K562 (cell line): ENCODE data around the gene RPL38. TPM values are rescaled to one million over a fixed set of nuclear protein-coding genes. Genes with fewer than 3 reads are reported as not detected.
A peak's percentile ranks its signal among the peaks of the same experiment; 100 is the strongest.

ENCODE experiments used
- ATF1 ChIP-seq, 2 experiments: fragments of 450-650 bp in 1 of 2; IDR thresholded peaks; 2 replicates each; pipeline ENCODE4 v1.6.1; 2016; ENCODE audit warnings: missing compliant biosample characterization in 1 of 2, missing genetic modification characterization in 1 of 2
- ATF3 ChIP-seq, 2 experiments: fragments of 450-650 bp in 1 of 2; sonication (generic) in 1 of 2; formaldehyde crosslinking in 1 of 2; IDR thresholded peaks in 1 of 2; conservative IDR thresholded peaks in 1 of 2; 2 replicates each; pipeline versions ENCODE4 v1.6.1 to v1.8.1; 2016 to 2023; ENCODE audit warnings: mild to moderate bottlenecking in 2 of 2, moderate library complexity in 2 of 2, inconsistent platforms in 1 of 2, missing genetic modification reagents in 1 of 2
- C11orf30 ChIP-seq: fragments of 450-650 bp; IDR thresholded peaks from 2 replicates; pipeline ENCODE4 v1.6.1; 2016; ENCODE audit warnings: low read depth, mild to moderate bottlenecking
- FOXP4 ChIP-seq: sonication (generic); formaldehyde crosslinking; IDR thresholded peaks from 2 replicates; pipeline ENCODE4 v1.8.0; 2022; ENCODE audit warnings: mild to moderate bottlenecking, missing genetic modification reagents, borderline replicate concordance
- GABPB1 ChIP-seq: sonication (generic); formaldehyde crosslinking; IDR thresholded peaks from 2 replicates; pipeline ENCODE4 v1.8.0; 2022; ENCODE audit warnings: mild to moderate bottlenecking, missing genetic modification reagents
- GATAD2A ChIP-seq: fragments of 450-650 bp; IDR thresholded peaks from 2 replicates; pipeline ENCODE4 v1.6.1; 2017
- GTF2A2 ChIP-seq: IDR thresholded peaks from 2 replicates; pipeline ENCODE4 v1.6.1; 2016; ENCODE audit warnings: mild to moderate bottlenecking, missing genetic modification characterization, missing compliant biosample characterization
- JUNB ChIP-seq: fragments of 450-650 bp; formaldehyde crosslinking; conservative IDR thresholded peaks from 2 replicates; pipeline ENCODE4 v1.4.0; 2020; ENCODE audit warnings: mild to moderate bottlenecking
- KLF1 ChIP-seq: fragments of 450-650 bp; IDR thresholded peaks from 2 replicates; pipeline ENCODE4 v1.6.1; 2016; ENCODE audit warnings: missing genetic modification characterization, missing compliant biosample characterization
- L3MBTL2 ChIP-seq: fragments of 450-650 bp; IDR thresholded peaks from 2 replicates; pipeline ENCODE4 v1.6.1; 2016; ENCODE audit warnings: mild to moderate bottlenecking, moderate library complexity
- MAX ChIP-seq: sonication (generic); formaldehyde crosslinking; IDR thresholded peaks from 2 replicates; pipeline ENCODE4 v1.9.0; 2022; ENCODE audit warnings: mild to moderate bottlenecking, missing genetic modification reagents
- NCOA6 ChIP-seq: fragments of 450-650 bp; IDR thresholded peaks from 2 replicates; pipeline ENCODE4 v1.6.1; 2017; ENCODE audit warnings: mild to moderate bottlenecking
- NFE2 ChIP-seq: IDR thresholded peaks from 2 replicates; pipeline ENCODE4 v1.6.1; 2014; ENCODE audit warnings: antibody characterized with exemption, low read depth
- SMARCB1 ChIP-seq: IDR thresholded peaks from 2 replicates; pipeline ENCODE4 v1.6.1; 2011; ENCODE audit warnings: improper control_type of control experiment, low read depth; ENCODE audit not compliant: insufficient read length
- SP1 ChIP-seq: sonication (generic); formaldehyde crosslinking; IDR thresholded peaks from 2 replicates; pipeline ENCODE4 v1.8.1; 2022; ENCODE audit warnings: mild to moderate bottlenecking, missing genetic modification reagents
- TAF15 ChIP-seq: fragments of 200-400 bp; formaldehyde crosslinking; IDR thresholded peaks from 2 replicates; pipeline ENCODE4 v1.6.1; 2017; ENCODE audit warnings: mild to moderate bottlenecking, low read depth, low read length, moderate library complexity
- USF2 ChIP-seq: sonication (generic); formaldehyde crosslinking; IDR thresholded peaks from 2 replicates; pipeline ENCODE4 v1.5.0; 2020; ENCODE audit warnings: missing genetic modification reagents
- ZBTB49 ChIP-seq: sonication (generic); formaldehyde crosslinking; IDR thresholded peaks from 2 replicates; pipeline ENCODE4 v1.8.0; 2022; ENCODE audit warnings: missing genetic modification reagents, mild to moderate bottlenecking, borderline replicate concordance
- ZC3H8 ChIP-seq: fragments of 450-650 bp; IDR thresholded peaks from 2 replicates; pipeline ENCODE4 v1.6.1; 2017
- ZFX ChIP-seq: sonication (generic); formaldehyde crosslinking; IDR thresholded peaks from 2 replicates; pipeline ENCODE4 v1.8.0; 2022; ENCODE audit warnings: mild to moderate bottlenecking, missing genetic modification reagents, moderate library complexity
- polyA plus RNA-seq, 8 experiments: library from polyadenylated mRNA; depleted of rRNA in 4 of 8; stranded (reverse) in 5 of 8; unstranded in 3 of 8; fragments of >200 nt; fragmentation: Nextera tagmentation in 2 of 8; fragmentation: Illumina TruSeq in 1 of 8; extraction: Ambion mirVana in 2 of 8; extraction: Trizol in 1 of 8; gene quantifications; 2 replicates each; pipeline versions ENCODE4 v1.2.1 to v1.2.3, GENCODE V29; 2011 to 2014; ENCODE audit warnings: inconsistent platforms in 1 of 8, missing spikeins in 1 of 8
- total RNA-seq, 7 experiments: library from RNA; depleted of rRNA in 6 of 7; stranded (reverse); fragments of >200 nt in 6 of 7; fragmentation: Illumina TruSeq in 2 of 7; extraction: Trizol in 2 of 7; gene quantifications; 2 replicates each; pipeline versions ENCODE4 v1.2.1 to v1.2.3, GENCODE V29; 2011 to 2021; ENCODE audit warnings: low replicate concordance in 1 of 7

RPL38 gene
- total and polyA plus RNA-seq, 9 of the 15 experiments (the other 6 are each of a cell fraction or from before 2014, with no cell fraction given): 1,224 to 3,864 (median 1,939) TPM

DNA sequence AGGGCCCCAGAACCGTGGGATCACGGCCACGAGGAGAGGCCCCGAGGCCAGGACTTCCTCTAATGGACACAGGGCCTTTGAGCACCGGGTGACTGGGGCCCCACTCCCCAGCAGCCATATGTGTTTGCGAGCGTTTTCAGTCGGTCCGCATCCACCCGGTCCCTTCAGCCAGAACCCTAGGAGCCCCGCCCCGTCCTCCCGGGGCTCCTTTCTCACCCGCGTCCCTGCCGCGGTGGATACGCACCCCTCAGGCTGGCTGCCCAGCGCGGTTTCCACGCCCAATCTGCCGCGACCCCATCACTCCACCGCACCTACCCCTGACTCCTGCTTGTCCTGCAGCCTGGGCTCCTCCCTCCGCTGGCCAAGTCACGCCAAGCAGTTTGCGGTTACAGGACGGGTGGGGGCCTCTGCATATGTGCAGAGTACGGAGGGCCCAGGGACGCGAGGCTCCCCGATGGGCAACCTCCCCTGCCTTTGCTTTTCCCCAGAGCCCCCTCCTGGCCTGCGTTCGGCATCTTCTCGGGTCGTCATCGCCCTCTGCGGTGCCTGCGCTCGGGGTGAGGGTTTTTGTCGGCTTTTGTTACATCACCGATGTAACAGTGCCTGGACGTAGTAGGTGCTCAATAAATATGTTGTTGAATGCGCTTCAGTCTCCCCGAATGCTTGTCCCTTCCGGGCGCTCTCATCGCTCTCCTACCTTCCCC is 8.9 kb downstream of the RPL38 start (continued):
- no peak for TF ChIP-seq GTF2A2 (tag)
- no peak for TF ChIP-seq SMARCB1
- no peak for TF ChIP-seq ZC3H8
- peak; percentile 29; the same call in 1 of the 2 replicates for TF ChIP-seq KLF1
- 0 out of 2 replicates have a peak, but pooled peaks have one; percentile 77 for TF ChIP-seq TAF15
- peak; percentile 31; the same call in 1 of the 2 replicates for TF ChIP-seq ATF3 (IDR thresholded peaks at IDR 0.05)
- TF ChIP-seq ATF3 (CRISPR knock-in tag; conservative IDR thresholded peaks at IDR 0.05): 0 out of 2 replicates have a peak, but pooled peaks have one; percentile 64
- TF ChIP-seq FOXP4 (CRISPR knock-in tag): peak; percentile 58; the same call in 1 of the 2 replicates
- TF ChIP-seq NCOA6: no peak
- no peak for TF ChIP-seq GATAD2A
- no peak for TF ChIP-seq NFE2
- peak; percentile 12; the same call in 1 of the 2 replicates for TF ChIP-seq SP1 (CRISPR knock-in tag)
- peak; percentile 20; the same call in 1 of the 2 replicates for TF ChIP-seq GABPB1 (CRISPR knock-in tag)
- peak; percentile 58 for TF ChIP-seq ZFX (CRISPR knock-in tag)
- 0 out of 2 replicates have a peak, but pooled peaks have one; percentile 5 for TF ChIP-seq MAX (CRISPR knock-in tag)
- no peak for TF ChIP-seq C11orf30
- TF ChIP-seq L3MBTL2: peak; percentile 50; the same call in 1 of the 2 replicates
- no peak for TF ChIP-seq JUNB (CRISPR knock-in tag)
- TF ChIP-seq USF2 (CRISPR knock-in tag): no peak
- TF ChIP-seq ATF1 (CRISPR knock-in tag; IDR thresholded peaks at IDR 0.05): no peak
- TF ChIP-seq ATF1 (tag; IDR thresholded peaks at IDR 0.05): peak; percentile 27; the same call in 1 of the 2 replicates
- TF ChIP-seq ZBTB49 (CRISPR knock-in tag): no peak
